K562 treated with DMSO at 1 percent for 4 hours (cell line): ENCODE results near the gene RHPN2. TPM values are rescaled to one million over a fixed set of nuclear protein-coding genes. Genes with fewer than 3 reads are reported as not detected.

Experiments used
- total RNA-seq: library from RNA; unstranded; fragments of 300-600 nt; gene quantifications from 2 replicates; pipeline ENCODE4 v1.2.3, GENCODE V29; 2022; ENCODE audit not compliant: insufficient read depth

Gene RHPN2
- total RNA-seq, result 4.8 and 7.2 TPM in 2 replicates

GRCh38 chr19:33064792-33065550 is at the start of gene RHPN2:
Gene RHPN2, minus strand, starts transcription at chr19:33064888. Its CDS starts 36 bp downstream, at chr19:33064852.

GRCh38 chr19:33080761-33081681 is 16.3 kb upstream of the RHPN2 start, which contains the start of gene GPATCH1:
Gene GPATCH1, plus strand, starts transcription at chr19:33081181. Its CDS starts 13 bp downstream, at chr19:33081194.

GRCh38 chr19:32971715-32972540 is 92.8 kb downstream of the RHPN2 start, which contains the start of the genes CEP89 and FAAP24:
Gene CEP89, minus strand, starts transcription at chr19:32971958. Its CDS starts 84 bp downstream, at chr19:32971874.
Gene FAAP24, plus strand, starts transcription at chr19:32972242. Its CDS starts 955 bp downstream, at chr19:32973197.

Other genes starting within 250 kb of the RHPN2 start
- gene SLC7A9, start 195.1 kb downstream of the RHPN2 start, total RNA-seq, result not detected in 2 replicates
- gene CEP89, start 92.9 kb downstream of the RHPN2 start, total RNA-seq, result 10.6 and 12.1 TPM in 2 replicates
- gene FAAP24, start 92.6 kb downstream of the RHPN2 start, total RNA-seq, result 9.4 and 10.7 TPM in 2 replicates
- 4.0 and 5.9 TPM in 2 replicates for gene GPATCH1, start 16.3 kb upstream of the RHPN2 start, total RNA-seq
- not detected in 2 replicates for gene WDR88, start 67.2 kb upstream of the RHPN2 start, total RNA-seq
- not detected in 2 replicates for gene LRP3, start 129.4 kb upstream of the RHPN2 start, total RNA-seq
- not detected in 2 replicates for gene SLC7A10, start 161.0 kb upstream of the RHPN2 start, total RNA-seq
- 0.38 and 0.78 TPM in 2 replicates for gene CEBPA, start 237.6 kb upstream of the RHPN2 start, total RNA-seq